OCI-LY1 (cell line): Measurements from ENCODE around the gene ST14.

Experiments
- H2AFZ ChIP-seq: fragments of 200-600 bp; sonication (generic), shearing (Covaris generic); 2 replicates; pipeline ENCODE4 v1.6.0; 2014; ENCODE audit warnings: antibody characterized with exemption, mild to moderate bottlenecking, low read length
- H3F3A ChIP-seq: fragments of 200-600 bp; sonication (generic), shearing (Covaris generic); 2 replicates; pipeline ENCODE4 v1.6.0; 2014; ENCODE audit warnings: mild to moderate bottlenecking, antibody characterized with exemption, low read length, moderate library complexity; ENCODE audit not compliant: insufficient read depth
- H3K27ac ChIP-seq: fragments of 200-600 bp; sonication (generic); 2 replicates; pipeline ENCODE4 v1.5.1; 2014; ENCODE audit warnings: low read length, mixed run types, mild to moderate bottlenecking, low read depth; ENCODE audit not compliant: poor library complexity, severe bottlenecking
- H3K27me3 ChIP-seq: fragments of 200-600 bp; sonication (generic); 2 replicates; pipeline ENCODE4 v1.6.0; 2014; ENCODE audit warnings: antibody characterized with exemption, mild to moderate bottlenecking, low read length, moderate library complexity; ENCODE audit not compliant: insufficient read depth
- H3K36me3 ChIP-seq: fragments of 200-600 bp; sonication (generic); 2 replicates; pipeline ENCODE4 v1.6.1; 2014; ENCODE audit warnings: mild to moderate bottlenecking, antibody characterized with exemption, low read length, moderate library complexity, mixed read lengths; ENCODE audit not compliant: insufficient read depth
- H3K4me1 ChIP-seq: fragments of 200-600 bp; sonication (generic); 2 replicates; pipeline ENCODE4 v1.5.1; 2014; ENCODE audit warnings: mild to moderate bottlenecking, low read length, moderate library complexity; ENCODE audit not compliant: insufficient read depth, severe bottlenecking
- H3K4me2 ChIP-seq: fragments of 200-600 bp; sonication (generic), shearing (Covaris generic); 2 replicates; pipeline ENCODE4 v1.6.1; 2014; ENCODE audit warnings: low read length
- H3K4me3 ChIP-seq: fragments of 200-600 bp; sonication (generic); 2 replicates; pipeline ENCODE4 v1.5.1; 2014; ENCODE audit warnings: low read length, low read depth, mild to moderate bottlenecking, mixed read lengths; ENCODE audit not compliant: poor library complexity, severe bottlenecking
- H3K79me2 ChIP-seq: fragments of 200-600 bp; shearing (Covaris generic); 2 replicates; pipeline ENCODE4 v1.6.1; 2016; ENCODE audit warnings: mixed run types, low read length, mixed read lengths; ENCODE audit not compliant: insufficient read depth
- H3K9ac ChIP-seq: fragments of 200-600 bp; sonication (generic), shearing (Covaris generic); 2 replicates; pipeline ENCODE4 v1.6.1; 2014; ENCODE audit warnings: mild to moderate bottlenecking, low read length, mixed read lengths
- H3K9me2 ChIP-seq: fragments of 200-600 bp; sonication (generic), shearing (Covaris generic); 2 replicates; pipeline ENCODE4 v1.6.1; 2014; ENCODE audit warnings: low read depth, mild to moderate bottlenecking, low read length, mixed read lengths
- H3K9me3 ChIP-seq: fragments of 200-600 bp; shearing (Covaris generic); 2 replicates; pipeline ENCODE4 v1.6.1; 2014; ENCODE audit warnings: low read length, mixed read lengths
- H4K20me1 ChIP-seq: fragments of 200-600 bp; sonication (generic), shearing (Covaris generic); 2 replicates; pipeline ENCODE4 v1.6.0; 2016; ENCODE audit warnings: mild to moderate bottlenecking, low read length; ENCODE audit not compliant: insufficient read depth
- EZH2 ChIP-seq: fragments of 200-600 bp; sonication (generic), shearing (Covaris generic); IDR thresholded peaks from 2 replicates; pipeline ENCODE4 v1.8.0; 2017; ENCODE audit warnings: borderline replicate concordance, mixed run types, mild to moderate bottlenecking, antibody characterized with exemption, low read length, moderate library complexity, mixed read lengths
- TF ChIP-seq, protein P1 (sequence below): fragments of 200-600 bp; sonication (generic), shearing (Covaris generic); IDR thresholded peaks from 2 replicates; pipeline ENCODE4 v1.5.1; 2017; ENCODE audit warnings: mild to moderate bottlenecking, antibody characterized with exemption, low read length, moderate library complexity, mixed read lengths

Gene ST14

DNA sequence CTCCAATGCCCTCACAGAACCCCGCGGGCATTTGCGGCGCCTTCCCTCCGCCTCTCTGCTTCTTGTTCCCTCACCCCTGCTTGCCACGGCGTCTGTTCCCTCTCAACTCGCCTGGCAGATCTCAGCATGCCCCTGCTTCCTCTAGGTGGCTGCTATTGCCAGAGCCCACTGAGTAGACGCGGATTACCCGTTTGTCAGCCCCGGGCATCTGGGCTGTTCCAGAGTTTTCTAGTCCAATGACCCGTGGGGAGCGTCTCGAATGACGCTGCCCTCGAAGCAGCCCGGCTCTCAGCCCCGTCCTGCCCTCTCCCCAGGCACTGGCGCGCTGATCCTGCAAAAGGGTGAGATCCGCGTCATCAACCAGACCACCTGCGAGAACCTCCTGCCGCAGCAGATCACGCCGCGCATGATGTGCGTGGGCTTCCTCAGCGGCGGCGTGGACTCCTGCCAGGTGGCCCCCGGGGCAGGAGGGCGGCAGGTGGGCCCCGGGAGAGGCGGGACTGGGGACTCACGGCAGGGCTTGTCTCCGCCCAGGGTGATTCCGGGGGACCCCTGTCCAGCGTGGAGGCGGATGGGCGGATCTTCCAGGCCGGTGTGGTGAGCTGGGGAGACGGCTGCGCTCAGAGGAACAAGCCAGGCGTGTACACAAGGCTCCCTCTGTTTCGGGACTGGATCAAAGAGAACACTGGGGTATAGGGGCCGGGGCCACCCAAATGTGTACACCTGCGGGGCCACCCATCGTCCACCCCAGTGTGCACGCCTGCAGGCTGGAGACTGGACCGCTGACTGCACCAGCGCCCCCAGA is 49.7 kb downstream of the ST14 start:
- Histone ChIP-seq H3F3A (no peaks in the 10 kb centered on the region), H4K20me1 (no peaks in the 10 kb centered on the region), H3K9me2 (no peaks in the 10 kb centered on the region), H3K27me3 (no peaks in the 10 kb centered on the region), H3K79me2 (no peaks in the 10 kb centered on the region), H3K9me3 (no peaks in the 10 kb centered on the region), H3K27ac (no peak overlapping the region), H3K4me1 (peaks cover 6% of the 10 kb centered on the region), H3K4me3 (no peak overlapping the region), H3K4me2 (no peak overlapping the region), H3K36me3 (peaks cover 79% of the 10 kb centered on the region), H2AFZ (no peak overlapping the region), H3K9ac (no peak overlapping the region)
- no peak for TF ChIP-seq EZH2
- TF ChIP-seq, protein P1, sequence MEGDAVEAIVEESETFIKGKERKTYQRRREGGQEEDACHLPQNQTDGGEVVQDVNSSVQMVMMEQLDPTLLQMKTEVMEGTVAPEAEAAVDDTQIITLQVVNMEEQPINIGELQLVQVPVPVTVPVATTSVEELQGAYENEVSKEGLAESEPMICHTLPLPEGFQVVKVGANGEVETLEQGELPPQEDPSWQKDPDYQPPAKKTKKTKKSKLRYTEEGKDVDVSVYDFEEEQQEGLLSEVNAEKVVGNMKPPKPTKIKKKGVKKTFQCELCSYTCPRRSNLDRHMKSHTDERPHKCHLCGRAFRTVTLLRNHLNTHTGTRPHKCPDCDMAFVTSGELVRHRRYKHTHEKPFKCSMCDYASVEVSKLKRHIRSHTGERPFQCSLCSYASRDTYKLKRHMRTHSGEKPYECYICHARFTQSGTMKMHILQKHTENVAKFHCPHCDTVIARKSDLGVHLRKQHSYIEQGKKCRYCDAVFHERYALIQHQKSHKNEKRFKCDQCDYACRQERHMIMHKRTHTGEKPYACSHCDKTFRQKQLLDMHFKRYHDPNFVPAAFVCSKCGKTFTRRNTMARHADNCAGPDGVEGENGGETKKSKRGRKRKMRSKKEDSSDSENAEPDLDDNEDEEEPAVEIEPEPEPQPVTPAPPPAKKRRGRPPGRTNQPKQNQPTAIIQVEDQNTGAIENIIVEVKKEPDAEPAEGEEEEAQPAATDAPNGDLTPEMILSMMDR = no peak

- Histone ChIP-seq H3F3A (no peaks in the 10 kb centered on the region), H2AFZ (no peak overlapping the region), H3K36me3 (peaks cover 79% of the 10 kb centered on the region), H3K4me2 (no peak overlapping the region), H3K4me3 (no peak overlapping the region), H3K9ac (no peak overlapping the region), H3K27me3 (no peaks in the 10 kb centered on the region), H3K79me2 (no peaks in the 10 kb centered on the region), H3K27ac (no peak overlapping the region), H3K9me3 (no peaks in the 10 kb centered on the region), H3K9me2 (no peaks in the 10 kb centered on the region), H4K20me1 (no peaks in the 10 kb centered on the region), H3K4me1 (peaks cover 6% of the 10 kb centered on the region)
- TF ChIP-seq EZH2 = no peak
- TF ChIP-seq, protein P1 = no peak
Observed at GRCh38 chr11:130209954-130210854, 50.6 kb downstream of the ST14 start.

GRCh38 chr11:130211144-130211543 is 51.6 kb downstream of the ST14 start:
- no peaks in the 10 kb centered on the region for H3K79me2 ChIP-seq
- no peaks in the 10 kb centered on the region for H4K20me1 ChIP-seq
- no peak overlapping the region for H3K4me3 ChIP-seq
- no peaks in the 10 kb centered on the region for H3K27me3 ChIP-seq
- H3K27ac ChIP-seq = peak overlapping the region; percentile 28
- no peaks in the 10 kb centered on the region for H3K9me3 ChIP-seq
- H3F3A ChIP-seq = no peaks in the 10 kb centered on the region
- H3K9me2 ChIP-seq = no peaks in the 10 kb centered on the region
- no peak overlapping the region for H2AFZ ChIP-seq
- H3K36me3 ChIP-seq = peaks cover 72% of the 10 kb centered on the region
- peaks cover 6% of the 10 kb centered on the region for H3K4me1 ChIP-seq
- H3K4me2 ChIP-seq = no peak overlapping the region
- no peak for TF ChIP-seq EZH2
- TF ChIP-seq, protein P1 = no peak
- H3K9ac ChIP-seq = no peak overlapping the region
